T-helper 9 cell (primary cell): Measurements from ENCODE around the gene AHSG.

Experiments
- DNase-seq: peaks from one replicate; pipeline ENCODE4 v3.0.0-alpha.2; 2020

The AHSG gene

DNA sequence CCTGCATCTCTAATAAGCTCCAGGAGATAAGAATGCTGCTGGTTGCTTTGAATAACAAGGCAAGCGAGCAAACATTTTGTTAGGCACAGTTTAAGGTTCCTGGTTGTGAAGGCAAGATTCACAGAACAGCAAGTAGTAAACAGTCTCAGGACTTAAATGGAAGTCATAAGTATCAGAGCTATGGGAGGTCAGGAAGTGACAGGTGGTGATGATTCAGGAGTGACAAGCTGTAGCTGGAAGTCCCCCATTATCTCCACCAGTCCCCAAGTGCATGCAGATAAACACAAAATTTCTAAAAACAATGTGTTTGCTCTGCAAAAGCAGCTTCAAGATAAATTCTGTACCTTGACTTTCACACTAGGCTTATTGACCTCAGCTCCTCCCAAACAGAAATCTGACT lies 30.6 kb downstream of the AHSG start:
- DNase-seq, result no peak

DNA sequence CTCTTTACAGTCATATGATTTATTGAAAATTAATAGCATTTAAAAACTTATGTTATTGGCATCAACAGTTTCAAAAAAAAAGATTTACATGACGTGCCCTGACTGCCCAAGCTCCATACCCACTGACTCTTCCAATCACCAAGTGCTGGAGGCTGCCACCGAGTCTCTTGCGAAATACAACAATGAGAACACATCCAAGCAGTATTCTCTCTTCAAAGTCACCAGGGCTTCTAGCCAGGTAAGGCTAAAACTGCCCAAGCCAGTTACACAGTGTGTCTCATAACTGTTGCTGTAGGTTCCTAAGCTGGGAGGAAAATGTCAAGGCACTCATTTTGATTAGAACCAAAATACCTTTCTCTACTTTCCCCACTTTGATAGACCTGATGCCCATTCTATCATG lies 31.8 kb downstream of the AHSG start:
- no peak for DNase-seq

DNA sequence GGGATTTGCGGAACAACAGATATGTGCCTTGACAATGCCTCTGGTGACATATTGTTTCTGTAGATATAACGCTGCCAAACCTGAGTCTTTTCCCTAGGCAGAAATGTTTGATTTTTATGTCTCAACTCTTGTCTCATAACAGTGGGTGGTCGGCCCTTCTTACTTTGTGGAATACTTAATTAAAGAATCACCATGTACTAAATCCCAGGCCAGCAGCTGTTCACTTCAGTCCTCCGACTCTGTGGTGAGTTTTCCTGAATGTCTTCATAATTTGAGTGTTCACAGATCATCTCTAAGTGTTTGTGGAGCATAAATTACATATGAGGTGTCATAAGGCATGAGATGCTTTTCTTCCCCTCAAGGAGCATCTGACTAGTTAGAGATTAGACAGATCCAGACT lies 33.2 kb downstream of the AHSG start:
- no peak for DNase-seq

DNA sequence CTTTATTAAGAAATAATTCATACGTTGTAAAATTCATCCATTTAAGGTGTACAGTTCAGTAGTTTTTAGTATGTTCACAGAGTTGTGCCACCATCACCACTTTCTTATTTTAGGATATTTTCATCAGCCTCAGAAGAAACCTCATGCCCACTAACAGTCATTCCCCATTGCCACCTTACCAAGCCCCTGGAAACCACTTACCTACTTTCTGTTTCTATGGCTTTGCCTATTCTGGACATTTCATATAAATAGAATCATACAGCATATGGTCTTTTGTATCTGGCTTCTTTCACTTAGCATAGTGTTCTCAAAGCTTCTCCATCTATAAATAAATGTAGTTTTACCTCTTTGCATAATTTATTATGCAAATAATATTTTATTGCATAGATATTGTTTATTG lies 34.0 kb downstream of the AHSG start:
- no peak for DNase-seq

DNA sequence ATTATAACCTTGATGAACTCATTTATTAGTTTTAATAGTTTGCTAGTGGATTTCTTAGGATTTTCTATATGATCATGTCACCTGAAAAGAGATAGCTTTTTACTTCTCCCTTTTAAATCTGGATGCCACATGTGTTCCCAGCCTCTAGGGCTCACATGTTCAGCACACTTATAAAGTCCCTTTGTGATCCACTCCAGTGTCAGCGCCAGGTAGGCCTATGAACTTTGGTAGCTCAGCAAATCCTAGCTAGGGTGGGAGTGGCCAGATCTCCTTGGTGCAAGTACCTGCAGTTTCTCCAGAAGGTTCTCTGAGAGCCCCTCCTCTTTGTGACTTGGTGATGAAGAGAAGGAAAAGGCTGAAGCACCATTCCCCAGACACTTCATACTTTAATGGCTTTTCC lies 36.0 kb downstream of the AHSG start:
- DNase-seq, result no peak

DNA sequence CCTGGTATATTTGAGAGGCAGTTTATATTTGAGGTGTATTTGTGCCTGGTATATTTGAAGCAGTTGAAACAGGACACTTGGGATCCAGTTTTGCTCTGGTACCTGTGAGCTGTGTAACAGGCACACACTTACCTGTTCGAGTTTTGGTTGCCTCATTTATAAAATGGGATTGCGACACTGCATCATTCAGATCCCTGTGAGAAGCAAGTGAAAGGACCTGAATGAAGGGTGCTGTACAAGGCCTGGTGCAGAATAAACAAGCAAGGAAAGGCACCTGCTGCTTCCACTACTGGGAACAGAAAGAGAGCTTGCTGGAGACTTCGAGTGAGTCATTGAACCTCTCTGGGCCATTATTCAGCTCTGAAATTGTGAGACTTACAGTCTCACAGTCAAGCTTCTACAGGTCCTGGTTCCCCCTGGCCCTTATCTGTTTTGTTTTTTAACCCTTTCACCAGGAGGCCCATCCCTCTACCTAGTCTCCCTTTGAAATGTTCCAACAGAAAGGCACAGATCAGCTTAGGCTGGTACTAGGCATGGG lies 38.9 kb downstream of the AHSG start:
- DNase-seq, result no peak

DNA sequence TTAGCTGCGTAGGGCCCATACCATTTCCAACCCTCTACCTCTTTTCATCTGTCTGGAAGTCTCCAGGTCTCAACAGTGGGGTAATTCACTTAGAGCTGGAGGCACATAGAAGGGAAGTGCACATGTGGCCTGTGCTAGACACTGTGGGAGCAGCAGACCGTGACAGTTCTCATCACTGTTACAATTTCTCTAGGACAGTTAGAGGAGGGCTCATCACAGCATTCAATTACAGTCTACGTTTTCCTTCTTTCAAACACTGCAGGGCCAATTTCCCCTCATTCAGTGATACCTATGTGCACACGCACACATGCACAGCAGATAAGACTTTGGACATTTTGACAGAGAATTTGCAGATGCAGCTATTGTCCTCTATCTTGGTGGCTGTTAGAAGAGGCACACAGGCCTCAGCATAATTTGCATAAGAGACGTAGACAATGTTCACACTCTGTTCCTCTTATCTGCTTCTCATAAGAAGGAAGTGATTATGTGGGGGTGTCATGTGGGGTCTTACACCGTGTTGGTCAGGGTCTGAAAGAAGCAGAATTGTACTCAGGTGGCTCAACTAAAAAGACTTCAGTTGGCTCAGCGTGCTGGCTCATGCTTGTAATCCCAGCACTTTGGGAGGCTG lies 40.3 kb downstream of the AHSG start:
- DNase-seq, result no peak

DNA sequence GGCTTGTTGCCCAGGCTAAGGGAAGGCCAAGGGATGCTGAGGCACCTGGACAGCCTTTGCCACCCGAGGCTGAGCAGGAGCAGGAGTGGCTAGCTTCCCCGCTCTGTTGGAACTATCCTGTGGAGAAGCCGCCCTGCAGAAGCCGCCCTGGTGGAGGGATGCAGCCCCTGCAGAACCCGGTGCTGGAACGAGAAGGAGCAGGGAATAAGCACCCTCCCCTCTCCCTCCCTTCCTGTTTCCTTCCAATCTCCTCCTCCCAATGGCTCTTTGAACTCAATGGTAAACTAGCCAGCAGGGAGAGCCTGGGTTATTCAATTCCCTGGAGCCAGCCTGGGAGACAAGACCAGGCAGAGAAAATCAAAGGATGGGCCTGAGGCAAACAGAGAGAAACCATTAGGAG lies 41.1 kb downstream of the AHSG start:
- DNase-seq, result no peak

DNA sequence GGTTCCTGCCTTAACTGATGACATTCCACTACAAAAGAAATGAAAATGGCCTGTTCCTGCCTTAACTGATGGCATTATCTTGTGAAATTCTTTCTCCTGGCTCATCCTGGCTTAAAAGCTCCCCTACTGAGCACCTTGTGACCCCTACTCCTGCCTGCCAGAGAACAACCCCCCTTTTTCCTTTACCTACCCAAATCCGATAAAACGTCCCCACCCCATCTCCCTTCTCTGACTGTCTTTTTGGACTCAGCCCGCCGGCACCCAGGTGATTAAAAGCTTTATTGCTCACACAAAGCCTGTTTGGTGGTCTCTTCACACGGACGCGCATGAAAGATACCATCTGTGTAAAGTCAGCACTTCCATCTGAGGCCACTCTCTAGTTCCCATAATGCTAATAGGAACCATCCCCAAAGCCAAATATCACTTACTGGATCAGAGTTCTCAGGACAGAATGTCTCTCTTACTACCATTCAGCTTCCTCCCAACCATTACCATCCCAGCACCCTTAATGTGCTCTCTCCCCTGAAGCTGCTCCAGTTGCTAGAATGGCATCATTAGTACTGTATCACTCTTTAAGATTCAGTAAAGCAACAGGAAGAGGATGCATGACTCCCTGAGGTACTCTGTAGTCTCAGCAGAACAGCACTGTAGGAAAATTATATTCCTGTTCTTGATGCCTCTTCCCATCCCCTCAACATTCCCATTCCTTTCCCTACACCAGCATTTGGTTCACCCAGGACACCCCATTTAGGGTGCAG lies 50.7 kb downstream of the AHSG start:
- DNase-seq, result no peak

DNA sequence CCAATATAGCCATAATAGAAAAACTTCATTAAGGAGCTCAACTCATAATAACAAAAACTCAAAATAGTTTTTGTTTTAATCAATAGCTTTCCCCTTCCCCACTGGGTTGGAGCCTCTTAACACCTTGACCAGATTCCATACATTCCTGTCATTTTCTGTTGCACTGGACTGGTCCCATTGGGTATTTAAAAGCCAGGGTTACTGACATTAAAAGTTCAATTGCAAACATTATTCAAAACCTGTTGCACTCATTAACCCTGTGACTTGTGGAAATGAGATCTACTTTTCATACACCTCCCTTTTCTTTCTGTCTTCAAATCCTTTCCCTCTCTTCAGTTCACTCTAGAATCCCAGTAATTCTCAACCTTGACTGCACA lies 51.2 kb downstream of the AHSG start:
- DNase-seq, result no peak

DNA sequence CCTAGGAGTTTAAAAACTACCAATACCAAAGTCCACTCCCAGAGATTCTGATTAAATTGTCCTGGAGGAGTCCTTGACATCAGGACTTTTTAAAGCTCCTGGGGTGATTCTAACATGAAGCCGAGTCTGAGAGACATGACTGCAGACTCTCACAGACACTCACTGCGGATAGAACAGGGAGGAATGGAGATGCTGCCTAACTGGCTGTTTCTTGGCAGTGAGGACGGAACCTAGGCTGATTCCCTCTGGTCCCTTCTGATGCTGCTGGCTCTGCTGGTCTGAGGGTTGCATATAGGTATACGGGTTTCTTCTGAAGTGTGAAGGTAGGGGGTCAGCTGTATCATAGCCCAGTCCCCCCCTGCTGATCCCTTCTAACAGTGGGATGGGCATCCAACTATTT lies 51.6 kb downstream of the AHSG start:
- DNase-seq, result no peak

DNA sequence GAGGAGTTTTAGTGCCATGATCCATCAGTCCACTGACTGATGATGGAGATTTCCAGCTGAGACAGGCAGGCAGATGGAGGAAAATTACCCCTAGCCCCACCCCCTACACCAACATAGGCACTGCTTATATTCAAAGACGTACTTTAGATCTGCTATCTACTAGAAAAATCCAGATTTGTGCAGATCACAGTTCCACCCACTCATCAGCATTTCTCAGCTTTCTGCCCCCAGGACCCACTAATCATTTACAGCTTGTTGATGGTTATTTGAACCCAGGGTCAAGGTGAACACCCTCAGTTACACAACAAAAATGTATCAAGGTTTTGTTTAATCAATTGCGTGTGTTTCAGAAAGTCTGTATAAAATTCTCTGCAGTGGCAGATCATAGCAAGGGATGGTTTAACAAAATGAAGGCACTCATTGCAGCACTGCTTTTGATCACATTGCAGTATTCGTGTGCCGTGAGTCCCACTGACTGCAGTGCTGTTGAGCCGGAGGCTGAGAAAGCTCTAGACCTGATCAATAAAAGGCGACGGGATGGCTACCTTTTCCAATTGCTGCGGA lies 52.8 kb downstream of the AHSG start, which contains the start of gene HRG:
HRG (plus strand) TSS at position 390 of the 564 bp plus-strand sequence; CDS start at position 408, 18 bp downstream.
- DNase-seq, result no peak

DNA sequence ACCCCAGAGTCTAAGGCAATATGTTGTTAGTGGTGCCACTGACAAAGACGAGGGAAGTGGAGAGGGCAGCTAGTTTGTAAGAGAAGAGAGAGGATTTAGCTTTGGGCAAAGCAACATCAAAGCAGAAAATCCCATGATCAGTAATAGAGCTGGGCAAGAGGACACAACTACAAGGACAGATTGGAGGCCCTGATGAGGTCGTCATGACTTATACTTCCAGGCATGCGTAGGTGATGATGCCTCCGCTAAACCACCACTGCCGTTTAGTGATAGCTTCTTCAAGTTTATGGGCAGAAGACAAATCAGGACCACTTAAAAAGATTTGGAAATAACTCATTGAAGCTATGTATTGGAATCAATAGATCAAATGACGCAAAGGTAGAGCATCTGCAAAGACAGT lies 55.6 kb downstream of the AHSG start:
- no peak for DNase-seq

DNA sequence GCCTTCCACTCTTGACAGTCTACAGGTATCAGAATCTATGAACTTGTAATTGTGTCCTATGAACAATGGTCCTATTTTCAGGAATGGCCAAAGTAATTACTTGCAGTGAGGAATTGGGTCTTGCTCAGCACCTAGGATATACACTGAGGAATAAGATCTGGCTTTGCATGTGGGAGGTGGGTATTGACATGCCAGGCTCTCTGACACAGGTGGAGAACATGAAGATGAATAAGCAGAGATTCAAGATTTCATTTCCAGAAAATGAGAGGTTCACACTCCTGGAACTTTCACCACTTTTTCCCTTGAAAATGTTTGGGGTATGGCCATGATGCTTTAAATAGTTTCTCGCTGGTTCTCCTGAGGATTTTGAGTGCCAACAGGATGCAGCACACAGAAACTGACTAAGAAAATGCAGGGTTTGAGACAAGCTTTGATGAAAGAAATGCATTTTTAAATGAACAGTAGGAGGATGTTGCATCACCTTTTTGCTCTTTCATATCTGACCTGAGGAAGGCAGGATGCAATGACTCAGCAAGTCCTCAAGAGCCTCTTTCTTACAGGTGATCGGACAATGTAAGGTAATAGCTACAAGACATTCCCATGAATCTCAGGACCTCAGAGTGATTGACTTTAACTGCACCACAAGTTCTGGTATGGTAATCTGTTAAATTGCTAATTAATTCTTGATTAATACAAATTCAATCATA lies 56.7 kb downstream of the AHSG start:
- DNase-seq, result no peak

DNA sequence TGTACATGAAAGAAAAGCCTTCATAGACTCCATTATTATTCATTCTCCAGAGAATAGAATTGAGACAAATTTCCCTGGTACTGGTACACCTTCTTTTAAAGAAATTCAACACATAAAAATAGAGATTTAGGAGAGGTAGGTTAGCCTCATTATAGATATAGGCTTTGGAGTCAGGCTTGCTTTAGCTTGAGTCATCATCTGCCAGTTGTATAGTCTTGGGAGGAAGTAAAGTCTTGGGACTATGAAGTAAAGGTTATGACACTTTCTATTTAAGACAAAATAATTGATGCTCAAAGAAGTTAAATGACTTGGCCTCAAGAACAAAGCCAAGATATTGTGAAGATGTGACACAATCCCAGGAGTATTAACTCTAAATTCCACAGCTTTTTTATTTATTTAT lies 57.3 kb downstream of the AHSG start:
- no peak for DNase-seq
